ENCODE data around the gene WBP2NL.
"Not testable (repeated sequence)": the region's sequence is repeated elsewhere in the genome, so short reads cannot be mapped to it uniquely, and the experiment has no call there.

The WBP2NL gene

GRCh38 chr22:42035256-42035655 lies 36.7 kb downstream of the WBP2NL start:
- no peak for DNase-seq

GRCh38 chr22:42039271-42039670 lies 40.7 kb downstream of the WBP2NL start:
- DNase-seq: no peak

GRCh38 chr22:42041784-42042183 lies 43.2 kb downstream of the WBP2NL start:
- no peak for DNase-seq

GRCh38 chr22:42050641-42051180 lies 52.1 kb downstream of the WBP2NL start:
- DNase-seq: no peak

GRCh38 chr22:42052765-42053164 lies 54.2 kb downstream of the WBP2NL start:
- DNase-seq: no peak

- no peak for DNase-seq
Measured at GRCh38 chr22:42056757-42057511, 58.3 kb downstream of the WBP2NL start.

GRCh38 chr22:42060489-42060888 lies 61.9 kb downstream of the WBP2NL start:
- no peak for DNase-seq

GRCh38 chr22:42061041-42061440 lies 62.5 kb downstream of the WBP2NL start:
- DNase-seq: no peak

- DNase-seq: no peak
Measured at GRCh38 chr22:42062506-42063170, 64.0 kb downstream of the WBP2NL start.

- DNase-seq: no peak
Measured at GRCh38 chr22:42064629-42065028, 66.0 kb downstream of the WBP2NL start.

GRCh38 chr22:42065438-42066125 lies 67.0 kb downstream of the WBP2NL start:
- DNase-seq: no peak

GRCh38 chr22:42066126-42066761 lies 67.7 kb downstream of the WBP2NL start:
- no peak for DNase-seq

GRCh38 chr22:42066937-42067336 lies 68.3 kb downstream of the WBP2NL start:
- DNase-seq: no peak

- no peak for DNase-seq
Measured at GRCh38 chr22:42067671-42068251, 69.2 kb downstream of the WBP2NL start.

- DNase-seq: no peak
Measured at GRCh38 chr22:42068291-42068690, 69.7 kb downstream of the WBP2NL start.

GRCh38 chr22:42069801-42070516 lies 71.4 kb downstream of the WBP2NL start:
- no peak for DNase-seq

- peak; percentile 88 for DNase-seq
Measured at GRCh38 chr22:42070517-42071422, 72.2 kb downstream of the WBP2NL start, which contains the start of gene NAGA. NAGA (minus strand) TSS chr22:42070812; CDS start chr22:42070297, 515 bp downstream.

GRCh38 chr22:42071508-42071907 lies 72.9 kb downstream of the WBP2NL start:
- DNase-seq: not testable (repeated sequence)

GRCh38 chr22:42072606-42073330 lies 74.2 kb downstream of the WBP2NL start:
- no peak for DNase-seq

GRCh38 chr22:42073621-42074041 lies 75.0 kb downstream of the WBP2NL start:
- DNase-seq: no peak

All from T-helper 9 cell (primary cell).